ENCODE results near the gene INCA1.
A peak's percentile ranks its signal among the peaks of the same experiment; 100 is the strongest.

Gene INCA1

GRCh38 chr17:4955091-4955490 lies 42.2 kb downstream of the INCA1 start:
- no peak for DNase-seq
- intact Hi-C loops (cut with DNase I): no loop called here

- intact Hi-C loops (cut with DNase I): no loop called here
- DNase-seq: no peak
These were observed 43.8 kb downstream of the INCA1 start for GRCh38 chr17:4953451-4953961.

GRCh38 chr17:4951486-4951885 lies 45.8 kb downstream of the INCA1 start:
- intact Hi-C loops (cut with DNase I): no loop called here
- no peak for DNase-seq

- no peak for DNase-seq
- intact Hi-C loops (cut with DNase I): no loop called here
These were observed 46.5 kb downstream of the INCA1 start, which contains the start of gene ENO3 for GRCh38 chr17:4950746-4951204. Gene ENO3, plus strand, starts transcription at chr17:4951119. Its CDS starts 711 bp downstream, at chr17:4951830.

GRCh38 chr17:4950075-4950745 lies 47.1 kb downstream of the INCA1 start:
- intact Hi-C loops (cut with DNase I): no loop called here
- DNase-seq: peak in 4 of 42 donors; percentile 12 to 59 (median 38)

- DNase-seq: peak in 33 of 42 donors; percentile 26 to 79 (median 47)
- intact Hi-C loops (cut with DNase I): loop anchor here (2.0 kb wide), 1 partner anchor 17 kb away; the partner anchor contains the start of gene SPAG7
These were observed 47.8 kb downstream of the INCA1 start for GRCh38 chr17:4949321-4950074.

GRCh38 chr17:4948931-4949320 lies 48.4 kb downstream of the INCA1 start:
- DNase-seq: peak in 41 of 42 donors; percentile 32 to 90 (median 80)
- intact Hi-C loops (cut with DNase I): loop anchor here (2.0 kb wide), 1 partner anchor 18 kb away; the partner anchor contains the start of gene SPAG7

- intact Hi-C loops (cut with DNase I): loop anchor here (2.0 kb wide), 1 partner anchor 18 kb away; the partner anchor contains the start of gene SPAG7
- DNase-seq: peak; percentile 71 to 95 (median 86)
These were observed 49.0 kb downstream of the INCA1 start, which contains the start of gene PFN1 for GRCh38 chr17:4948166-4948930. Gene PFN1, minus strand, starts transcription at chr17:4948530. Its CDS starts 136 bp downstream, at chr17:4948394.

- intact Hi-C loops (cut with DNase I): loop anchor here (2.0 kb wide), 1 partner anchor 19 kb away; the partner anchor contains the start of gene SPAG7
- peak in 36 of 42 donors; percentile 19 to 81 (median 56) for DNase-seq
These were observed 49.7 kb downstream of the INCA1 start for GRCh38 chr17:4947411-4948165.

GRCh38 chr17:4947010-4947410 lies 50.3 kb downstream of the INCA1 start:
- peak in 1 of 42 donors; percentile 18 for DNase-seq
- intact Hi-C loops (cut with DNase I): no loop called here

GRCh38 chr17:4946312-4946976 lies 50.9 kb downstream of the INCA1 start:
- intact Hi-C loops (cut with DNase I): no loop called here
- no peak for DNase-seq

- no peak for DNase-seq
- intact Hi-C loops (cut with DNase I): no loop called here
These were observed 51.4 kb downstream of the INCA1 start for GRCh38 chr17:4945944-4946280.

- intact Hi-C loops (cut with DNase I): no loop called here
- DNase-seq: peak in 41 of 42 donors; percentile 31 to 92 (median 68)
These were observed 52.0 kb downstream of the INCA1 start for GRCh38 chr17:4945176-4945943.

GRCh38 chr17:4944554-4945175 lies 52.7 kb downstream of the INCA1 start:
- DNase-seq: no peak
- intact Hi-C loops (cut with DNase I): no loop called here

- intact Hi-C loops (cut with DNase I): no loop called here
These were observed 53.2 kb downstream of the INCA1 start for GRCh38 chr17:4944163-4944553.

GRCh38 chr17:4942760-4943508 lies 54.4 kb downstream of the INCA1 start:
- DNase-seq: no peak
- intact Hi-C loops (cut with DNase I): no loop called here

More at GRCh38 chr17:4944163-4944553, 53.2 kb downstream of the INCA1 start:
- DNase-seq: no peak
